Subcutaneous adipose tissue (tissue), 4 donors: ENCODE results near the gene PGAP3. TPM values are rescaled to one million over a fixed set of nuclear protein-coding genes. Genes with fewer than 3 reads are reported as not detected.

Experiments
- total RNA-seq, 4 donors: library from RNA; depleted of rRNA; stranded (reverse); fragments of >200 nt; gene quantifications; one replicate each; pipeline ENCODE4 v1.1.0, GENCODE V29; 2016
- TF ChIP-seq, protein P1 (sequence below): fragments of 450-650 bp; IDR thresholded peaks from one replicate; pipeline ENCODE4 v1.5.1; 2016; ENCODE audit warnings: low read depth, mild to moderate bottlenecking, control low read depth, antibody characterized with exemption, moderate library complexity

The PGAP3 gene
- total RNA-seq, 4 donors from 2014 or later, result 7.6 to 12.8 (median 8.0) TPM

DNA sequence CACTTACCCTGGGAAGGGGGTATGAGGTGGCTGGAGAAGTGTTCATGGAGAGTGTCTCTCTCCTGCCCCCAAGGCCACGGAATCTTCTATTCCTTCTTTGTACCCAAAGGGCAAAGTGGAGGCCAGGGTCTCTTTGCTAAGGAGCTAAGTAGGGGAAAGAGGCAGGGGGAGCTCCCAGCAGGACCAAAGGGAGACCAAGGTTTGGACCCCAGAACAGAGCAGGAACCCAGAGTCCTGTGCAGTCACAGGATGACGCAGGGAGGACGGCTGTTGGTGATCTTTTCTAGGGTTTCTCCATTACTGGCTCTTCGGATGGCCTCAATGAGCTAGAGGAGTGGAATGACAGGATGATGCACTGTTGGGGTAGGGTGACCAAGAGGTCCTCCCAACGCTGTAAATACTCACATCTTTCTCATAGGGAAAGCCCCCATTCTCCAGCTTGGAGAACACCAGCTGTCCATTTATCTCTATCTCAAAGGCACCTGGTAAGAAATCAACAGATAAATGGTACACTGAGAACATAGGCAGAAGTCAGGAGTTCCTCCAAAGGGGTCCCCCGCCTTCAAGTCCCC lies 41.5 kb upstream of the PGAP3 start:
- TF ChIP-seq, protein P1, sequence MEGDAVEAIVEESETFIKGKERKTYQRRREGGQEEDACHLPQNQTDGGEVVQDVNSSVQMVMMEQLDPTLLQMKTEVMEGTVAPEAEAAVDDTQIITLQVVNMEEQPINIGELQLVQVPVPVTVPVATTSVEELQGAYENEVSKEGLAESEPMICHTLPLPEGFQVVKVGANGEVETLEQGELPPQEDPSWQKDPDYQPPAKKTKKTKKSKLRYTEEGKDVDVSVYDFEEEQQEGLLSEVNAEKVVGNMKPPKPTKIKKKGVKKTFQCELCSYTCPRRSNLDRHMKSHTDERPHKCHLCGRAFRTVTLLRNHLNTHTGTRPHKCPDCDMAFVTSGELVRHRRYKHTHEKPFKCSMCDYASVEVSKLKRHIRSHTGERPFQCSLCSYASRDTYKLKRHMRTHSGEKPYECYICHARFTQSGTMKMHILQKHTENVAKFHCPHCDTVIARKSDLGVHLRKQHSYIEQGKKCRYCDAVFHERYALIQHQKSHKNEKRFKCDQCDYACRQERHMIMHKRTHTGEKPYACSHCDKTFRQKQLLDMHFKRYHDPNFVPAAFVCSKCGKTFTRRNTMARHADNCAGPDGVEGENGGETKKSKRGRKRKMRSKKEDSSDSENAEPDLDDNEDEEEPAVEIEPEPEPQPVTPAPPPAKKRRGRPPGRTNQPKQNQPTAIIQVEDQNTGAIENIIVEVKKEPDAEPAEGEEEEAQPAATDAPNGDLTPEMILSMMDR, result no peak

DNA sequence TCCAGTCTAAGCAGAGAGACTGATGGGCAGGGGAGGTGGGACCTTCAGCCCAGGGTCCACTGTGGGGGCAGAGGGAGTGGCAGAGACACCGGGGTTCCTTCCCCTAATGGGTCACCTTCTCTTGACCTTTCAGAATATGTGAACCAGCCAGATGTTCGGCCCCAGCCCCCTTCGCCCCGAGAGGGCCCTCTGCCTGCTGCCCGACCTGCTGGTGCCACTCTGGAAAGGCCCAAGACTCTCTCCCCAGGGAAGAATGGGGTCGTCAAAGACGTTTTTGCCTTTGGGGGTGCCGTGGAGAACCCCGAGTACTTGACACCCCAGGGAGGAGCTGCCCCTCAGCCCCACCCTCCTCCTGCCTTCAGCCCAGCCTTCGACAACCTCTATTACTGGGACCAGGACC lies 39.7 kb upstream of the PGAP3 start:
- TF ChIP-seq, protein P1, result no peak

DNA sequence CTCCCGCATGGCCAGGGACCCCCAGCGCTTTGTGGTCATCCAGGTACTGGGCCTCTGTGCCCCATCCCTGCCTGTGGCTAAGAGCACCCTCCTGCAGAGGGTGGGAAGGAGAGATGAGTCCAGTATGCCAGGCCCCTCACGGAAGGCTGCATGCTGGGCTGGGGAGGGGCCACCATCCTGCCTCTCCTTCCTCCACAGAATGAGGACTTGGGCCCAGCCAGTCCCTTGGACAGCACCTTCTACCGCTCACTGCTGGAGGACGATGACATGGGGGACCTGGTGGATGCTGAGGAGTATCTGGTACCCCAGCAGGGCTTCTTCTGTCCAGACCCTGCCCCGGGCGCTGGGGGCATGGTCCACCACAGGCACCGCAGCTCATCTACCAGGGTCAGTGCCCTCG lies 38.8 kb upstream of the PGAP3 start:
- TF ChIP-seq, protein P1, result no peak

DNA sequence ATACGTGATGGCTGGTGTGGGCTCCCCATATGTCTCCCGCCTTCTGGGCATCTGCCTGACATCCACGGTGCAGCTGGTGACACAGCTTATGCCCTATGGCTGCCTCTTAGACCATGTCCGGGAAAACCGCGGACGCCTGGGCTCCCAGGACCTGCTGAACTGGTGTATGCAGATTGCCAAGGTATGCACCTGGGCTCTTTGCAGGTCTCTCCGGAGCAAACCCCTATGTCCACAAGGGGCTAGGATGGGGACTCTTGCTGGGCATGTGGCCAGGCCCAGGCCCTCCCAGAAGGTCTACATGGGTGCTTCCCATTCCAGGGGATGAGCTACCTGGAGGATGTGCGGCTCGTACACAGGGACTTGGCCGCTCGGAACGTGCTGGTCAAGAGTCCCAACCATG lies 36.9 kb upstream of the PGAP3 start:
- TF ChIP-seq, protein P1, result no peak

DNA sequence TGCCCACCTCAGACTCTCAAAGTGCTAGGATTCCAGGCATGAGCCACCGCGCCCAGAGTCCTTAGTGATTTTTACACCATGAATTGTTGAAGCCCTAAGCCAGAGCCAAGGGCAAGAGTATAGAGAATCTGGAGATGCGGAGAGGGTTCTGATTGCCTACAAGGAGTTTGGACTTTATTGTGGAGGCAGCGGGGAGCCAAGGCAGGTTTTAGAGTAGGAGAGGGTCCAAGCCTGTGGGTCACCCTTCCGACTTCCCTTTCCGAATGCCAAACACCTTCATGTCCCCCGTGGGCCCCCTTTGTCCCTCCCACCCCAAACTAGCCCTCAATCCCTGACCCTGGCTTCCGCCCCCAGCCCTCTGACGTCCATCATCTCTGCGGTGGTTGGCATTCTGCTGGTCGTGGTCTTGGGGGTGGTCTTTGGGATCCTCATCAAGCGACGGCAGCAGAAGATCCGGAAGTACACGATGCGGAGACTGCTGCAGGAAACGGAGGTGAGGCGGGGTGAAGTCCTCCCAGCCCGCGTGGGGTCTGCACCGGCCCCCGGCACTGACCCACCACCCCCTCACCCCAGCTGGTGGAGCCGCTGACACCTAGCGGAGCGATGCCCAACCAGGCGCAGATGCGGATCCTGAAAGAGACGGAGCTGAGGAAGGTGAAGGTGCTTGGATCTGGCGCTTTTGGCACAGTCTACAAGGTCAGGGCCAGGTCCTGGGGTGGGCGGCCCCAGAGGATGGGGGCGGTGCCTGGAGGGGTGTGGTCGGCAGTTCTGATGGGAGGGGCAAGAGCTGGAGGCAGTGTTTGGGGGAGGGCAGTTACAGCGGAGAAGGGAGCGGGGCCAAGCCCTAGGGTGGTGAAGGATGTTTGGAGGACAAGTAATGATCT lies 35.4 kb upstream of the PGAP3 start:
- TF ChIP-seq, protein P1, result no peak

DNA sequence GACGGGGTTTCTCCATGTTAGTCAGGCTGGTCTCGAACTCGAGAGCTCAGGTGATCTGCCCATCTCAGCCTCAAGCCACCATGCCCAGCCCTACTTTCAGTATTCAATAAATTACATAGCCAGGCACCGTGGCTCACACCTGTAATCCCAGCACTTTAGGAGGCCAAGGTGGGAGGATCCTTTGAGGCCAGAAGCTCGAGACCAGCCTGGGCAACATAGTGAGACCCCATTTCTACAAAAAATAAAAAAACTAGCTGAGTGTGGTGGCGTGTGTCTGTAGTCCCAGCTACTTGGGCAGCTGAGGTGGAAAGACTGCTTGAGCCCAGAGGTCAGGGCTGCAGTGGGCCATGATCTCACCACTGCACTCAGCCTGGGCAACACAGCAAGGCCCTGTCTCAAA lies 34.2 kb upstream of the PGAP3 start:
- TF ChIP-seq, protein P1, result no peak

DNA sequence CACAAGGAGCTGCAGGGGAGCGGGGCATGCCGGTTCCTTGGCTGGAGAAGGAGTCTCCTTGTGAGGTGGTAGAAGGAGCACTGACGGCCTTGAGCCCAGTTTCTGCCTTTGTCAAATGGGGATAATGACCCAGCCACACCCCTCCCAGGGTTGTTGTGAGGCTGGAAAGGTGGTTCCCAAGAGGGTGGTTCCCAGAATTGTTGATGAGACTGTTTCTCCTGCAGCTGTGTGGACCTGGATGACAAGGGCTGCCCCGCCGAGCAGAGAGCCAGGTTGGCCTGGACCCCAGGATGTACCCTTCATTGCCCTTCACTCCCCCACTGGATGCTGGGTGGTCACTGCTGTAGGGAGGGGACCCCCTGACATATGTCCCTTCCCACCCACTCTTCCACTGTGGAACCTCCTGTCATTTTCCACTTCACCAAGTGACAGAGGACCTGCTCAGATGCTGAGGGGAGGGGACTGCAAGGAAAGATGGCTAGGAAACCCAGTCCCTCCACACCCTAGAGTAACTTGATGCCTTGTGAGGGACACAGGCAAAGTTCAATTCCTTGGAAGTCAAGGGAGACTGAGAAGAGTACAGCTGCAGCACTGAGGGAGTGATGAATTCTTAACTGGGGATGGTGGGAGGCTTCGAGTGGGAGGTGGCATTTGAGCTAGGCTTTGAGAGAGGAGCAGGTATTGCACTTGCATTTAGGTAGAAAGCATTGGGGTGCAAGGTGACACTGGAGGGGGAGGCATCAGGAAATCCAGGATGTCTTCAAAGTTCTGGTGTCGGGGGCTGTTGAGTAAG lies 31.9 kb upstream of the PGAP3 start:
- TF ChIP-seq, protein P1, result no peak
